ENCODE results near the gene ZNF664.
"Not testable (repeated sequence)": the region's sequence is repeated elsewhere in the genome, so short reads cannot be mapped to it uniquely, and the experiment has no call there.

Gene ZNF664

DNA sequence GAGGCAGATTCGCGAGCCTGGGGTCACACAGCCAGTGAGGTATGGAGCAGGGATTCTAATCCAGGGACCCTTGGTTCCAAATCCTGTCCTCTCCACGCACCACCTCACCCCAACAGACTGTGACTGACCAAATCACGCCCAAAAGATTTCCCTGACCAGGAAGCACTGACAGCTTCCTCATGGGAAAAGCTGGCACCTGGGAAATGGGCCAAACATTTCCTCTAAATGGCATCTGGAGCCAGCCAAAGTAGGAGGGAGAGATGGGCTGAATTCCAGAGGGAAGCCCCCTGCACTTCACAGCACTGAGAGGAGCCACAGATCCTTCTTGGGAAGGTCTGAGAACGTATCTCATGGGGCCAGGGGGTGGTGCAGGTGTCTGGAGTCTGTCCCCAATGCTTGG, 29.2 kb upstream of the ZNF664 start:
- FAIRE-seq (no peak), DNase-seq (ENCODE audit: insufficient read length) (no peak)
- no peak for TF ChIP-seq POLR2AphosphoS5 (IDR thresholded peaks at IDR 0.05; ENCODE audit: low read depth, low read length)
- TF ChIP-seq TAF1 (IDR thresholded peaks at IDR 0.05; ENCODE audit: borderline replicate concordance, low read depth, low read length) = no peak
- no peak for TF ChIP-seq POLR2A (IDR thresholded peaks at IDR 0.05; ENCODE audit: low read depth, low read length)

DNA sequence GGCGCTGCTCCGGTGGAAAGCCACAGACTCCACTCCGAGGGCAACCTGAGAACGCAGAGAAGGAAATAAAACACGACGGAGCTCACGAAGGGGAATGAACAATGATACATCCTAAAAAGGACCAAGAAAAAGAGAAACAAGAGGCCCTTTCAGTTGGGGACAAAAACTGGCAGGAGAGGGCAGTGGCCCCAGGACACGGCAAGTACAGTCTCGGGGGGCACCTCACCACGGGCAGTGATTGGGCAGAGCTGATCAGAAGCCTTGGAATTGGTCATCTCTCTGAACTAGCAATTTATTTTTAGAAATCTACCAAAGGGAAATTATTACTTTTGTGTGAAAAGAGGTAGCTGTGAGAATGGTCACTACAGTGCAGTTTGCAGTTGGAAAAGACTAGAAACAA, 28.3 kb upstream of the ZNF664 start:
- FAIRE-seq (no peak), DNase-seq (ENCODE audit: insufficient read length) (no peak)
- TF ChIP-seq POLR2A (IDR thresholded peaks at IDR 0.05; ENCODE audit: low read depth, low read length) (no peak), POLR2AphosphoS5 (IDR thresholded peaks at IDR 0.05; ENCODE audit: low read depth, low read length) (no peak), TAF1 (IDR thresholded peaks at IDR 0.05; ENCODE audit: borderline replicate concordance, low read depth, low read length) (no peak)

DNA sequence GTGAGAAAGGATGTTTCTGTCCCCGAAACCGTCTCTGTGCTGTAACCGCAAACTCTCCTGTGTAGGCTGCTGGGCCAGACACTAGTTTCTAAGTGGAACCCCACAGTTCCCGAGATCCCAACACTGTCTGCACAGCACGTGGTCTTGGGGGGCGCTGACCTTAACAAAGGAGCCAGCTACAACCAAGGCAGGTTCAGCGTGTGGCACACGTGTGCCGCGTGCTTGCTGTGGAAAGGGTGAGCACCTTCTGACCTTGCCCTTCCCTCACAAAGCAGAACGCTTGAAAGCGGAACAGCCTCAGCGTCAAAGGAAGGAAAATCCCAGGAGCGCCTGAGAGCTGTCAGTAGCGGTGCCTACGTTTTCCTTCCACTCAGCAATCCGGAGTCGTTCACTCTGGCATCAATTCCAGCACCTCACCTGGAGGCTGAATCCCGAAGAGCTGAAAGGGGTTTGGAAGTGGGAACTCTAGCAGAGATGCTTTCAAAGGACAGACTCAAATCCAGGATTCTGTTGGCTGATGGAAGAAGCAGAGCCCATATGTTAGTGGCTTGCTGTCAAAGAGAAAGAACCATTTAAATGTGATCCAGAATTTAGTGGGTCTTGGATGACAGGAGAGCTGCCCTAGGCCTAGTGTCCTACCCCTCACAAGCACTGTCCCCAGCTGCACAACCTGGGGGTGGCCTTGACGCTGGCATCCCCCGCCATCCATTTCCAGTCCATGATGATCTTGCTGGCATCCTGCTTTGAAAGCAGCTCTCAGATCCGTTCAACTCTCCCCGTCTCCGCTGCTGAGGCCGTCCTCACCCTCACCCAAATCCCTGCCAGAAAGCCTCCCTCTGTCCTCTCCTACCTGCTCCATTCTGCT, 27.5 kb upstream of the ZNF664 start:
- no peak for FAIRE-seq
- TF ChIP-seq POLR2AphosphoS5 (IDR thresholded peaks at IDR 0.05; ENCODE audit: low read depth, low read length) = no peak
- TF ChIP-seq TAF1 (IDR thresholded peaks at IDR 0.05; ENCODE audit: borderline replicate concordance, low read depth, low read length) = no peak
- no peak for TF ChIP-seq POLR2A (IDR thresholded peaks at IDR 0.05; ENCODE audit: low read depth, low read length)
- DNase-seq (ENCODE audit: insufficient read length) = no peak

DNA sequence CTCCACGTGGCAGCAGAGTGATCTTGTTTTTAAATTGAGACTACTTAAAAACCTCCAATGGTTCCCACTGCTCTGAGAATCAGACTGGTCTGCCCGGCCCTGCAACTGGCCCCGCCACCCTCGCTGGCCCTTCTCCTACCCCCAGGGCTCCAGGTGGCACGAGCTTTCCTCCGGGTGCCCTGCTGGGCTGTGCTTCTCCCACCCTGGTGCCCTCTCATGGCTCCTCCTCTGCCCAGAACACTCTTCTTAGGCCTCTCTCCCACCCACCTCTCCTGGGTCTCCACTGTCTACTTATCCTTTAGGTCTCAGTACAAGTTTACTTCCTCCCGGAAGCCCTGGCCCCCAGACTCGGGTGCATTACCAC, 26.9 kb upstream of the ZNF664 start:
- no peak for FAIRE-seq
- TF ChIP-seq POLR2AphosphoS5 (IDR thresholded peaks at IDR 0.05; ENCODE audit: low read depth, low read length) = no peak
- TF ChIP-seq TAF1 (IDR thresholded peaks at IDR 0.05; ENCODE audit: borderline replicate concordance, low read depth, low read length) = no peak
- TF ChIP-seq POLR2A (IDR thresholded peaks at IDR 0.05; ENCODE audit: low read depth, low read length) = no peak
- DNase-seq (ENCODE audit: insufficient read length) = no peak

DNA sequence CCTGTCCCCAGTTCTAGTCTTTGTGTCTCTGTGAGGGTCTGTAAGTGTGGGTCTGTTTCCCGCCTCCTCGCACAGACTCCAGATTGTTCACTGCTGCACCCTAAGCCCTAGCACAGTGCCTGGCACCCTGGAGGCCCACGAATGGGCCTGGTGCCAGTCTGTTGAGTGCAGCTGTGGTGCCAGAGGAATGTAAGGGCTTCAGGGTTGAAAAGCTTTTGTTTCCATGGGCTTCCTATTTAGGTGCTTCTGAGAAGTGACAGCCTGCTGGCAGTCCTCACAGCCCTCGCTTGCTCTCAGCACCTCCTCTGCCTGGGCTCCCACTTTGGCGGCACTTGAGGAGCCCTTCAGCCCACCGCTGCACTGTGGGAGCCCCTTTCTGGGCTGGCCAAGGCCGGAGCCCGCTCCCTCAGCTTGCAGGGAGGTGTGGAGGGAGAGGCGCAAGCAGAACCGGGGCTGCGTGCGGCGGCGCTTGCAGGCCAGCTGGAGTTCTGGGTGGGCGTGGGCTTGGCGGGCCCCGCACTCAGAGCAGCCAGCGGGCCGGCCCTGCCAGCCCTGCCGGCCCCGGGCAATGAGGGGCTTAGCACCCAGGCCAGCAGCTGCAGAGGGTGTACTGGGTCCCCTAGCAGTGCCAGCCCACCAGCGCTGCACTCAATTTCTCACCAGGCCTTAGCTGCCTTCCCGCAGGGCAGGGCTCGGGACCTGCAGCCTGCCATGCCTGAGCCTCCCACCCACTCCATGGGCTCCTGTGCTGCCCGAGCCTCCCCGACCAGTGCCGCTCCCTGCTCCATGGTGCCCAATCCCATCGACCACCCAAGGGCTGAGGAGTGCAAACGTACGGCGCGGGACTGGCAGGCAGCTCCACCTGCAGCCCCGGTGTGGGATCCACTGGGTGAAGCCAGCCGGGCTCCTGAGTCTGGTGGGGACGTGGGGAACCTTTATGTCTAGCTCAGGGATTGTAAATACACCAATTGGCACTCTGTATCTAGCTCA, 26.2 kb upstream of the ZNF664 start:
- FAIRE-seq; DNase-seq (ENCODE audit: insufficient read length): not testable (repeated sequence)

DNA sequence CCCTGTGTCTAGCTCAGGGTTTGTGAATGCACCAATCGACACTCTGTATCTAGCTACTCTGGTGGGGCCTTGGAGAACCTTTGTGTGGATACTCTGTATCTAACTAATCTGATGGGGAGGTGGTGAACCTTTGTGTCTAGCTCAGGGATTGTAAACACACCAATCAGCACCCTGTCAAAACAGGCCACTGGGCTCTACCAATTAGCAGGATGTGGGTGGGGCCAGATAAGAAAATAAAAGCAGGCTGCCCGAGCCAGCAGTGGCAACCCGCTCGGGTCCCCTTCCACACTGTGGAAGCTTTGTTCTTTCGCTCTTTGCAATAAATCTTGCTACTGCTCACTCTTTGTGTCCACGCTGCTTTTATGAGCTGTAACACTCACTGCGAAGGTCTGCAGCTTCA, 25.5 kb upstream of the ZNF664 start:
- FAIRE-seq; DNase-seq (ENCODE audit: insufficient read length): not testable (repeated sequence)

DNA sequence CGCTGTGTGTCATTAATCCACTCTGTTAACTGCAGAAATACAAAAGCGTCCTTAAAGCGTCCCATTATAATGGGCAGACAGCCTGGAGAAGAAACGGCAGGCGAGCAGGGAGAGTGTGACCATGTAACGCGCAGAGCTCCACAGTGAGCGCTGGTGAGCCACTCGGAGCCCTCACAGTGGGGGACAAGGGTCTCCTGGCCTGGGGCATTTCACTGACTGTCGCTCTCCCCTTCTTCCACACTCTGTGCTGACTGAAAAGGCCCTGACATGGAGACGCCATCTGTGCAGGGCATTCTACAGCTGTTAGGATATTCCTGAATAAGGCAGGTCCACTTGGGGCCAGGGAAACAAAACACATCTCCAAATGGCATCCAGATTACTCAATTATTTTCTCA, 24.6 kb upstream of the ZNF664 start:
- no peak for TF ChIP-seq POLR2AphosphoS5 (IDR thresholded peaks at IDR 0.05; ENCODE audit: low read depth, low read length)
- TF ChIP-seq POLR2A (IDR thresholded peaks at IDR 0.05; ENCODE audit: low read depth, low read length) = no peak
- no peak for TF ChIP-seq TAF1 (IDR thresholded peaks at IDR 0.05; ENCODE audit: borderline replicate concordance, low read depth, low read length)
- DNase-seq (ENCODE audit: insufficient read length) (no peak), FAIRE-seq (no peak)

DNA sequence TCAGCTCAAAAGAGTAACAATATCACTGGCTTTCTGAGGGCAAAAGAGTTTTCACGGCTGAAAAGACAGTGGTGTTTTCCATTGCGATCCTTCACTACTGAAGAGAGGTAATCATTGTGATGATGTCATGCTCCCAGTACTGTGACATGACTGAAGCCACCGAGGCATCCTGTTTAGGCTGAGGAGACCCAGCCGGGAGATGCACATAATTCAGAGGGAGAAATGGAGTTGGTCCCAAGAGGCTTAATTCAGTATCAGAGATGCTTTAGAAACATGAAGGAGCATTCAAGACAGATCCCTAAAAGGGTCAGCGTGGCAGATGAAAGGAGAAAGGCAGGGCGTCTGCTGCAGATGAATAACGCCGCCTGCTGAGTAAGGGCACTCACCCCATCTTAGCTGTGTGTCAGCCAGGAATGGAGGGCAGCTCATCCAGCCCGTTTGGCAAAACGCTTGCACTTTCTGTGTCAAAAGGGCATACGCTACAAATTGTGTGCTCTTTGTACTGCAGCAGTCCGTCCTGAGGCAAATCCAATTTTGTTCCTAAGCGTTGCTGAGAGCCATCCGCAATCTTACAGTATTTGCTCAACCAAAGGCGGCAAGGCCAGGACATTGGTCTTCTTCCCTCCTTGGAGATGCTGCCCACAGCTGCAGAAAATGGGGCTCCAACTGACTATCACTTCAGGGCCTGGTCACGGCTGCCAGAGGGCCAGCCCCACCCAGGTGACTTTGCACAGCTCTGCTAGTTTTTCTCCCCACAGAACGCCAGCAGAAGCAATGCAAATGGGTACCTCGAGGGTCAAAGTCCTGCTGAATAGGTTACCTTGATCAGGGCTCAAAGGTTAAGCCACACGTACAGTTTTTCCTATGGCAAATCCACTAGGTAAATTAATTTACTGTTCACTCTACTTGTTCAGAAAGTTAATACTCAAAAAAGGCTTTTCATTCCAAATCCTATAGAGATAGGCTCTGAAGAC, 23.9 kb upstream of the ZNF664 start:
- TF ChIP-seq POLR2A (IDR thresholded peaks at IDR 0.05; ENCODE audit: low read depth, low read length) (no peak), POLR2AphosphoS5 (IDR thresholded peaks at IDR 0.05; ENCODE audit: low read depth, low read length) (no peak), TAF1 (IDR thresholded peaks at IDR 0.05; ENCODE audit: borderline replicate concordance, low read depth, low read length) (no peak)
- DNase-seq (ENCODE audit: insufficient read length) = no peak
- FAIRE-seq = no peak

DNA sequence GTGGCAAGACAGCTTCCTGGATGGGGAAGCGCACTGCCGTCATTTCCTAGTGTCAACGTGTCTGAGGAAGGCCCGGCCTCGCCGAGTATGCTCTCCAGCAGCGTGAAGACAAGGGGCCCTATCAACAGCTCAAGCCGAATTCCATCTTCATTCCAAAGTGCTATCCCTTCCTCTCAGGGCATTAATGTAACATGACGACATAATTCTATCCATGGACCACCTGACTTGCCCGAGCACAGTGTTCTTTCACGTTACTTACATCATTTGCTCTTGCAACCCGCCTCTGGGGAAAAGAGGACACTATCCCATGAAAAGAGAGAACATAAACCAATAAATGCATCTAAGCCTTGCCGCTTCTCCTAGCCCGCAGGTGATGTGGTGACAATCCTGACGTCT, 23.2 kb upstream of the ZNF664 start:
- DNase-seq (ENCODE audit: insufficient read length) (no peak), FAIRE-seq (no peak)
- TF ChIP-seq POLR2AphosphoS5 (IDR thresholded peaks at IDR 0.05; ENCODE audit: low read depth, low read length) (no peak), TAF1 (IDR thresholded peaks at IDR 0.05; ENCODE audit: borderline replicate concordance, low read depth, low read length) (no peak), POLR2A (IDR thresholded peaks at IDR 0.05; ENCODE audit: low read depth, low read length) (no peak)

DNA sequence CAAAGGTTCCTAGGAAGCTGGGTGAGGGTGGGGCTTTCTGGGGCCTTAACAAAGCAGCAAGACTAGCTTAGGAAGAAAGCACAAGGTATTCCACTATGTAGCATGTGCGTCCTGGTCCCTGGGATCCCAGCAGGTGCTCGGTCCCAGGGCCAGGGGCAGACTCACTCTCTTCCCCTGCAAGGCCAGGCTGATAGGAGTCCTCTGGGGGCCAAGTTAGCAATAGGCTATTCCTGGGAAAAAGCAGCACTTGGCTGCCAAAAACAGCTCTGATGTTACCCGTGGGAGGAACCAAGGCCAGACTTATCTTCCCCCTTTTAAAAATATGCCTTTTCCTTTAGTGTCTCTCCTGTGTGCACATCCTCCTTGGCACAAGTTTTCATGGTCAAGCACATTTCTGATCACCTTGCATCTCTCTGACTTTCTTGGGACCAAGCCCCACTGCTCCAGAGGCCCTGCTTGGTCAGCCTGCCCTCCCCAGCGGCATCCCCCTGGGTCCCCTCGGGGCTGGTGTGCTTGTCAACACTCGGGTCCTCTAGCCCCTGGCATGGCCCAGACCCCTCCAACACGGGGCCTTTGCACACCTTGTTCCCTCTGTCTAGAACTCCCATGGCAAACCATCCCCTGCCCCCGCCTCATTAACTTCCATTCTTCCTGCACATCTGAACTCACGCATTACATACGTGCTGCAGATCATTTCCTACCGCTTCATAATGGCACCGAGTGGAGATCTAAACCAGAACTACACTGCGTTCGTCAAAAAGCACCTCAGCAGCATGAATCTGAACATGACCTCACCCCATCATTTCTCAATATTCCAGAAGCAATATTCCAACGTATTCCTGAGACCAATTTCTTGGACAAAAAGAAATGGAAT, 22.3 kb upstream of the ZNF664 start:
- TF ChIP-seq TAF1 (IDR thresholded peaks at IDR 0.05; ENCODE audit: borderline replicate concordance, low read depth, low read length) = no peak
- TF ChIP-seq POLR2AphosphoS5 (IDR thresholded peaks at IDR 0.05; ENCODE audit: low read depth, low read length) = no peak
- TF ChIP-seq POLR2A (IDR thresholded peaks at IDR 0.05; ENCODE audit: low read depth, low read length) = no peak
- no peak for DNase-seq (ENCODE audit: insufficient read length)
- no peak for FAIRE-seq

Data from GM12892 (cell line).